Measurements from ENCODE around the gene SIGLEC15. TPM values are rescaled to one million over a fixed set of nuclear protein-coding genes. Genes with fewer than 3 reads are reported as not detected.

The SIGLEC15 gene
- 0.87 and 1.2 TPM in 2 replicates for total RNA-seq

GRCh38 chr18:45825258-45826044 is at the start of gene SIGLEC15:
Gene SIGLEC15, plus strand, starts transcription at chr18:45825675. Its CDS starts 54 bp downstream, at chr18:45825729.

Other genes with a start within 250 kb of the SIGLEC15 start
- gene SLC14A2, start 210.2 kb upstream of the SIGLEC15 start, total RNA-seq: not detected in 2 replicates
- 13.3 and 34.7 TPM in 2 replicates for gene SLC14A1, start 101.5 kb upstream of the SIGLEC15 start, total RNA-seq
- gene EPG5, start 141.7 kb downstream of the SIGLEC15 start, total RNA-seq: 53.5 and 62.5 TPM in 2 replicates
- 3.1 and 4.0 TPM in 2 replicates for gene PSTPIP2, start 246.6 kb downstream of the SIGLEC15 start, total RNA-seq

Measured in uterine smooth muscle cell (primary cell).